ENCODE measurements around the gene TOMM22. TPM values are rescaled to one million over a fixed set of nuclear protein-coding genes. Genes with fewer than 3 reads are reported as not detected.
A peak's percentile ranks its signal among the peaks of the same experiment; 100 is the strongest.

TOMM22 gene
- polyA plus RNA-seq, 4 donors, result 42.5 to 82.5 (median 52.0) TPM

DNA sequence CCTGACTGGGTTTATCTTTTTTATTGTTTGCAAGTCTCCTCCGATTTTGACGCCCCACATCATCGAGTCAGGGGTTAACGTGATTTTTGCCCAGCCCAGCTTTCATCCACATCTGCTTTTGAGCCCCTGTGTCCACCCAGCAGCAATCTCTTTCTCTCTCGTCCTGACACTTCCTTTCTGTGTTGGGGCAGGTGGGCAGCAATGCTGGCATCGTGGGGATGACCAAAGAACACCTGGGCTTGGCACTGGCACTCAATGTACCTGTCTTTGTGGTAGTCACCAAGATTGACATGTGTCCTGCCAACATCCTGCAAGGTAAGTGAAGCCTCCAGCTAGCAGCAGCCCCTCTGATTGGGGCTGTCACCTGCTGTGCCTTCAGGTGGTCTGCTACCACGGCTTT, 39.8 kb downstream of the TOMM22 start:
- peaks cover 0 to 4% (median 0%) of the 10 kb centered on the region in 3 donors for H3K4me1 ChIP-seq (ENCODE audit: control insufficient read depth in 3 of 3, insufficient read depth in 2 of 3, low read depth in 1 of 3, low read length in 2 of 3)
- no peak overlapping the region for H3K27ac ChIP-seq (ENCODE audit: low read depth in 1 of 3, low read length in 2 of 3)
- no peak for FAIRE-seq
- WGBS, 3 donors, result 80 to 93% (median 89%) methylated on average over 7 of the region's 7 CpGs
- H3K36me3 ChIP-seq (ENCODE audit: control insufficient read depth in 3 of 3, insufficient read depth in 2 of 3, low read depth in 1 of 3, low read length in 3 of 3), result peaks cover 16 to 69% (median 31%) of the 10 kb centered on the region in 3 donors
- no peaks in the 10 kb centered on the region for H3K9me3 ChIP-seq (ENCODE audit: control insufficient read depth in 2 of 2, insufficient read depth in 1 of 2, low read depth in 1 of 2, low read length in 1 of 2)
- H3K27me3 ChIP-seq (ENCODE audit: control insufficient read depth in 3 of 3, insufficient read depth in 3 of 3, low read length in 3 of 3), result no peaks in the 10 kb centered on the region
- H3K4me3 ChIP-seq (ENCODE audit: low read depth in 1 of 3, low read length in 3 of 3), result no peak overlapping the region
- no peak for DNase-seq

- H3K27me3 ChIP-seq (ENCODE audit: control insufficient read depth in 3 of 3, insufficient read depth in 3 of 3, low read length in 3 of 3), result no peaks in the 10 kb centered on the region
- H3K36me3 ChIP-seq (ENCODE audit: control insufficient read depth in 3 of 3, insufficient read depth in 2 of 3, low read depth in 1 of 3, low read length in 3 of 3), result peaks cover 34 to 76% (median 42%) of the 10 kb centered on the region in 3 donors
- no peaks in the 10 kb centered on the region for H3K9me3 ChIP-seq (ENCODE audit: control insufficient read depth in 2 of 2, insufficient read depth in 1 of 2, low read depth in 1 of 2, low read length in 1 of 2)
- no peak overlapping the region for H3K27ac ChIP-seq (ENCODE audit: low read depth in 1 of 3, low read length in 2 of 3)
- no peaks in the 10 kb centered on the region for H3K4me1 ChIP-seq (ENCODE audit: control insufficient read depth in 3 of 3, insufficient read depth in 2 of 3, low read depth in 1 of 3, low read length in 2 of 3)
- 96 to 98% (median 96%) methylated on average over 7 of the region's 7 CpGs for WGBS, 3 donors
- no peak overlapping the region for H3K4me3 ChIP-seq (ENCODE audit: low read depth in 1 of 3, low read length in 3 of 3)
- DNase-seq (no peak), FAIRE-seq (no peak)
These were observed 42.4 kb downstream of the TOMM22 start for GRCh38 chr22:38724176-38724575.

DNA sequence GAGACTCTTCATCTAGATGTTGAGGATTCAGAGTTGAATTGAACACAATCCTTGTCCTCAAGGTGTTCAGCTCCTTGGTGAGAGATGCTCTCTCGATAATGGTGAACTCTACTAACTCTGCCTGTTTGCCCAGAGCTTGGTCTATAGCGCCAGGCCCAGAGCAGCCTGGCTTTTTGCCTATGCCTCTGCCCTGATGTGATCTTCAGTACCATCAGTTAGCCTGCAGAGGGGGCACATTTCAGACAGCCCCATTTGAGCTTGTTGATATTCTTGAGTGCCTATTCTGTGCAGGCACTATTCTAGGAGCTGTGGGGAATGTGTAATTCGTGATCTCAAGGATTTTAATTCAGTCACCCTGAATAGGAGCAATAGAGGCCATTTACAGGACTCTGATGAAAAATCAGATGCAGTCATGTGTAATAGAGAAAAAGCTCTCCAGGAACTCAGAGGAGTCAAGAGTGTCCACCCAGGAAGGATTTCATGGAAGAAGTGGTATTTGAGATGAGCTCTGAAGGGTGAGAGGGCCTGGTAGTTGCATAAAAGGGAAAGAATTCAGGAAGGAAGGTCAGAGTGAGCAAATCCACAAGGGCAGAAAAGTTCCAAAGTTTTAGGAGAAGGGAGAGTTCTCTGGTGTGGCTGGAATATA, 43.3 kb downstream of the TOMM22 start:
- WGBS, 3 donors, result 64 to 74% (median 64%) methylated on average over 3 of the region's 3 CpGs
- H3K4me3 ChIP-seq (ENCODE audit: low read depth in 1 of 3, low read length in 3 of 3), result no peak overlapping the region
- peaks cover 39 to 82% (median 46%) of the 10 kb centered on the region in 3 donors for H3K36me3 ChIP-seq (ENCODE audit: control insufficient read depth in 3 of 3, insufficient read depth in 2 of 3, low read depth in 1 of 3, low read length in 3 of 3)
- no peaks in the 10 kb centered on the region for H3K4me1 ChIP-seq (ENCODE audit: control insufficient read depth in 3 of 3, insufficient read depth in 2 of 3, low read depth in 1 of 3, low read length in 2 of 3)
- FAIRE-seq, result no peak
- DNase-seq, result peak in 1 of 2 donors; percentile 40
- no peaks in the 10 kb centered on the region for H3K9me3 ChIP-seq (ENCODE audit: control insufficient read depth in 2 of 2, insufficient read depth in 1 of 2, low read depth in 1 of 2, low read length in 1 of 2)
- no peaks in the 10 kb centered on the region for H3K27me3 ChIP-seq (ENCODE audit: control insufficient read depth in 3 of 3, insufficient read depth in 3 of 3, low read length in 3 of 3)
- H3K27ac ChIP-seq (ENCODE audit: low read depth in 1 of 3, low read length in 2 of 3), result no peak overlapping the region

DNA sequence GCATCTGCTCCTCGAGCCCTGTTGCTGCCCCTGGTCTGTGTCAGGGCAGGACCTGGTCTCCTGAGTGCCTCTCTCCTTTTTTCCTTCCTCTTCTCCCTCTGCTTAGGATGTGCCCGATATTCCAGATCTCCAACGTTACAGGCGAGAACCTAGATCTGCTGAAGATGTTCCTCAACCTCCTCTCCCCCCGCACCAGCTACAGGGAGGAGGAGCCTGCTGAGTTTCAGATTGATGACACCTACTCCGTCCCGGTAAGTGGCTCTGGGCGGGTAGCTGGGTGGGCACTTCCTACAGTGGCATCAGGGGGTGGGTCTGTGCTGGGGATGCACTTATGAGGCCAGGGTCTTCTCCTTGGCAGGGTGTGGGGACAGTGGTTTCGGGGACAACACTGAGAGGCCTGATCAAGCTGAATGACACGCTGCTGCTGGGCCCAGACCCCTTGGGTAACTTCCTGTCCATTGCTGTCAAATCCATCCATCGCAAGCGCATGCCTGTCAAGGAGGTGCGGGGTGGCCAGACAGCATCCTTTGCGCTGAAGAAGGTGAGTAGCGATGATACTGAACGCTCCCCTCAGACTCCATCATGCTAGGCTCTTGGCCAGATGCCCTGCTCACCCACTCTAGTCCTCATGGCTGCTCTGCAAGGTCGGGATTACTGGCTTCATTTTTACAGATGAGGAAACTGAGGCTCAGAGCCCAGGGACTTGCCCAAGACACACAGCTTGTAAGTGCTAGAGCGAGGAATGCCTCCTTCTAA, 44.3 kb downstream of the TOMM22 start:
- Histone ChIP-seq H3K36me3 (ENCODE audit: control insufficient read depth in 3 of 3, insufficient read depth in 2 of 3, low read depth in 1 of 3, low read length in 3 of 3) (peaks cover 41 to 87% (median 46%) of the 10 kb centered on the region in 3 donors), H3K27me3 (ENCODE audit: control insufficient read depth in 3 of 3, insufficient read depth in 3 of 3, low read length in 3 of 3) (no peaks in the 10 kb centered on the region), H3K9me3 (ENCODE audit: control insufficient read depth in 2 of 2, insufficient read depth in 1 of 2, low read depth in 1 of 2, low read length in 1 of 2) (no peaks in the 10 kb centered on the region), H3K4me1 (ENCODE audit: control insufficient read depth in 3 of 3, insufficient read depth in 2 of 3, low read depth in 1 of 3, low read length in 2 of 3) (no peaks in the 10 kb centered on the region), H3K4me3 (ENCODE audit: low read depth in 1 of 3, low read length in 3 of 3) (no peak overlapping the region), H3K27ac (ENCODE audit: low read depth in 1 of 3, low read length in 2 of 3) (no peak overlapping the region)
- 86 to 94% (median 94%) methylated on average over 18 of the region's 18 CpGs for WGBS, 3 donors
- FAIRE-seq (no peak), DNase-seq (no peak)

DNA sequence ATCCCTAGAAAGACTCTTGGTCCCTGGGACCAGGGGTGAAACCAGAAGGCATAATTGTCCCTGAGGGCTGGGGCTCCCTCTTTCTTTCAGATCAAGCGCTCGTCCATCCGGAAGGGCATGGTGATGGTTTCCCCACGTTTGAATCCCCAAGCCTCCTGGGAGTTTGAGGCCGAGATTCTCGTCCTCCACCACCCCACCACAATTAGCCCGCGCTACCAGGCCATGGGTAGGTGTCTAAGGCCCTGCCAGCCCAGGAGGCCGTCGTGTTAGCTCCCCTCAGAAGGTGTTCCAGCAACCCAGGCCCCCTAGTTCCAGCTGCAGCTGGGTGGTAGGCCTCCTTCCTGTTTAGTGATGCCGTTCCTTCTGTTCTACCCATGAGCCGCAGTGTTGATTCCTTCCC, 45.4 kb downstream of the TOMM22 start:
- DNase-seq (no peak), FAIRE-seq (no peak)
- Histone ChIP-seq H3K4me1 (ENCODE audit: control insufficient read depth in 3 of 3, insufficient read depth in 2 of 3, low read depth in 1 of 3, low read length in 2 of 3) (no peaks in the 10 kb centered on the region), H3K36me3 (ENCODE audit: control insufficient read depth in 3 of 3, insufficient read depth in 2 of 3, low read depth in 1 of 3, low read length in 3 of 3) (peaks cover 39 to 90% (median 41%) of the 10 kb centered on the region in 3 donors), H3K9me3 (ENCODE audit: control insufficient read depth in 2 of 2, insufficient read depth in 1 of 2, low read depth in 1 of 2, low read length in 1 of 2) (no peaks in the 10 kb centered on the region), H3K27me3 (ENCODE audit: control insufficient read depth in 3 of 3, insufficient read depth in 3 of 3, low read length in 3 of 3) (no peaks in the 10 kb centered on the region), H3K4me3 (ENCODE audit: low read depth in 1 of 3, low read length in 3 of 3) (no peak overlapping the region), H3K27ac (ENCODE audit: low read depth in 1 of 3, low read length in 2 of 3) (no peak overlapping the region)
- WGBS, 3 donors, result 92 to 97% (median 94%) methylated on average over 12 of the region's 12 CpGs

DNA sequence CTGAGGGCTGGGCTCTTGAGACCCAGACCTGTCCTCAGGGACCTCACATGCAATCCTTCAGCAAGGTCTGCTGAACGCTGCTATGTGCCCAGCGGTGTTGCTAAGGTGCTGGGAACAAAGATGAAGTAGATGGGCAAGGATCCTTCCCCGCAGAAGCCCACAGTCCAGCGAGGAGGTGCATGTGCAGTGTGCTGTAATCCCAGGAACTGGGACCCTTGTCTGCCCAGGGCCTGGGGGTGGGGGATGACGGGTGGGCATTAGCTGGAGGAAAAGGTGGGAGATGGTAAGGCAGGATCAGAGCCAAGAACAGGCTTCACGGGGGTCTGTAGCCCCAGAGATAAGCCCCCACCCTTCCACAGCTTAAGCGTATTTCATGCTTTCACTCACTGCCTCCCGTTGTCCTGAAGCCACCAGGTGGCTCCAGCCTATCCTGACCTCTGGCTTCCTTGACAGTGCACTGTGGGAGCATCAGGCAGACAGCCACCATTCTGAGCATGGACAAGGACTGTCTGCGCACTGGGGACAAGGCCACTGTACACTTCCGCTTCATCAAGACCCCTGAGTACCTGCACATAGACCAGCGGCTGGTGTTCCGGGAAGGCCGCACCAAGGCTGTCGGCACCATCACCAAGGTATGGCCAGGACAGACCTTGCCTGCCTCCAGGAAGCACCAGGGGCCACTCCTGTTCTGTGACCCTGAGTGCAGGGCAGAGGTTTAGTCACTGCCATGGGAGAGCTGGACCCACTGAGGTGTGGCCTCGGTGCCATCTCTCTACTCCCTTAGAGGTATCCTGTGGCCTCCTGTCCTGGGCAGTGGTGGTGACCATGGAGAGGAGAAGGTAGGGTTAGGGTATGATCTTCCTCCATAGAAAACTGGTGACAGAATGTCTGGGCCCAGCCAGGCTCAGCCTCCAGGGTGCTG, 46.0 kb downstream of the TOMM22 start:
- no peak for FAIRE-seq
- DNase-seq, result no peak
- Histone ChIP-seq H3K4me1 (ENCODE audit: control insufficient read depth in 3 of 3, insufficient read depth in 2 of 3, low read depth in 1 of 3, low read length in 2 of 3) (peaks cover 0 to under 1% (median 0%) of the 10 kb centered on the region in 3 donors), H3K36me3 (ENCODE audit: control insufficient read depth in 3 of 3, insufficient read depth in 2 of 3, low read depth in 1 of 3, low read length in 3 of 3) (peaks cover 37 to 94% (median 41%) of the 10 kb centered on the region in 3 donors), H3K27ac (ENCODE audit: low read depth in 1 of 3, low read length in 2 of 3) (no peak overlapping the region), H3K4me3 (ENCODE audit: low read depth in 1 of 3, low read length in 3 of 3) (no peak overlapping the region), H3K9me3 (ENCODE audit: control insufficient read depth in 2 of 2, insufficient read depth in 1 of 2, low read depth in 1 of 2, low read length in 1 of 2) (no peaks in the 10 kb centered on the region), H3K27me3 (ENCODE audit: control insufficient read depth in 3 of 3, insufficient read depth in 3 of 3, low read length in 3 of 3) (no peaks in the 10 kb centered on the region)
- WGBS, 3 donors, result 93 to 95% (median 94%) methylated on average over 15 of the region's 15 CpGs

DNA sequence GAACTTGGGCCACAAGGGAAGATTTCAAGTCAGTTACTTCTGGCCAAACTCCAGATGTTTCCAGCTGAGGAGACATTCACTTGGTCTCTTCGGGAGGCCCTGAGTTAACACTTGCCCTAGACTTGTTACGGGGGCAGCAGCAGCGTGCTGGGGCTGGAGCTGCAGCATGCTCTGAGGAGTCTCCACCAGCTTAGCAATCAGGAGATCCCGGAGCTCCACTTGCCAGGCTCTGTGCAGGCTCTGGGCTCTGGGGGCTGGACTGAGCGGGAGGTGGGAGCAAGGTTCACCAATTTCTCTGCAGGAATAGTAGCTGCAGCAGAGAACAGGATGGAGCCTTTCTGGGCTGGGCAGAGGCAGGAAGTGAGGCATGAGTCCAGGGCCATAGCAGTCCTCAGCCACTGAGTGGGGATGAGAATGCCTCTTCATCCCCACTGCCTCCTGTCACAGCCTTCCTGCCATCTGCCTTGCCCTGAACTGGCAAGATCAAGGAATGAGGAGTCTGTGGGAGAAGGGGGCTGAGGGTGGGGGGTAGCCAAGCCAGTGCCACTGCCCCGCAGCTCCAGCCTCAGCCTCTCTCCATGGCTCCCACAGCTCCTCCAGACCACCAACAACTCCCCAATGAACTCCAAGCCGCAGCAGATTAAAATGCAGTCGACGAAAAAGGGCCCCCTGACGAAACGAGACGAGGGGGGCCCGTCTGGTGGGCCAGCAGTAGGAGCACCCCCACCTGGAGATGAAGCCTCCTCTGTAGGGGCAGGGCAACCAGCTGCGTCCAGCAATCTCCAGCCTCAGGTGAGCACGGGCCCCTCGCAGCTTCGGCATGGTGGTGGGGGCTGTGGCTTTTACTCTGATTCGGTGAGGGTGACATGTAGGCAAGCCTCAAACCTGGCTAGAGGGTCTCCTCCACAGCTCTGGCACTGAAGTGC, 47.4 kb downstream of the TOMM22 start:
- H3K4me3 ChIP-seq (ENCODE audit: low read depth in 1 of 3, low read length in 3 of 3), result no peak overlapping the region
- 93 to 95% (median 95%) methylated on average over 15 to 18 of the region's 18 CpGs for WGBS, 3 donors
- H3K9me3 ChIP-seq (ENCODE audit: control insufficient read depth in 2 of 2, insufficient read depth in 1 of 2, low read depth in 1 of 2, low read length in 1 of 2), result no peaks in the 10 kb centered on the region
- H3K4me1 ChIP-seq (ENCODE audit: control insufficient read depth in 3 of 3, insufficient read depth in 2 of 3, low read depth in 1 of 3, low read length in 2 of 3), result peaks cover 0 to 13% (median 0%) of the 10 kb centered on the region in 3 donors
- peaks cover 32 to 97% (median 39%) of the 10 kb centered on the region in 3 donors for H3K36me3 ChIP-seq (ENCODE audit: control insufficient read depth in 3 of 3, insufficient read depth in 2 of 3, low read depth in 1 of 3, low read length in 3 of 3)
- H3K27ac ChIP-seq (ENCODE audit: low read depth in 1 of 3, low read length in 2 of 3), result no peak overlapping the region
- FAIRE-seq (no peak), DNase-seq (no peak)
- H3K27me3 ChIP-seq (ENCODE audit: control insufficient read depth in 3 of 3, insufficient read depth in 3 of 3, low read length in 3 of 3), result no peaks in the 10 kb centered on the region

All from small intestine (tissue), 7 donors.